GM18499 (cell line): ENCODE results near the gene ZSCAN10.

Source experiments
- ATAC-seq: cut with Tn5 transposase; IDR thresholded peaks from one replicate; pipeline ENCODE4 v1.9.1; 2021; ENCODE audit warnings: moderate number of reproducible peaks; ENCODE audit not compliant: insufficient read depth, unreplicated experiment

ZSCAN10 gene

DNA sequence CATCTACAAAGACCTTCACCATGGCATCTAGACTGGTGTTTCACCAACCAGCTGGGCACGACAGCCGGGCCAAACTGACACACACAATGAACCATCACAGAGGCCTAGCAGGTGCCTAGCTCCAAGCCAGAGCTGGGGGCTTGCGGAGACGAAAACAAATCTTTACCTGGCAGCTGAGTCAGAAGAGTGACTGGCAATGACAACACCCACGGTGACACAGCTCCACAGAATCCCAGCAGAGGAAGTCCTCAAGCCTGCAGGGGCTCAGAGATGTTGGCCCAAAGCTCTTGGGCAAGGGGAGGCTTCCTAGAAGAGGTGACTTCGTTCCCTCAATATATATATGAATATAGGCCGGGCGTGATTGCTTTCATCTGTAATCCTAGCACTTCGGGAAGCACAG lies 47.6 kb downstream of the ZSCAN10 start:
- no peak for ATAC-seq

DNA sequence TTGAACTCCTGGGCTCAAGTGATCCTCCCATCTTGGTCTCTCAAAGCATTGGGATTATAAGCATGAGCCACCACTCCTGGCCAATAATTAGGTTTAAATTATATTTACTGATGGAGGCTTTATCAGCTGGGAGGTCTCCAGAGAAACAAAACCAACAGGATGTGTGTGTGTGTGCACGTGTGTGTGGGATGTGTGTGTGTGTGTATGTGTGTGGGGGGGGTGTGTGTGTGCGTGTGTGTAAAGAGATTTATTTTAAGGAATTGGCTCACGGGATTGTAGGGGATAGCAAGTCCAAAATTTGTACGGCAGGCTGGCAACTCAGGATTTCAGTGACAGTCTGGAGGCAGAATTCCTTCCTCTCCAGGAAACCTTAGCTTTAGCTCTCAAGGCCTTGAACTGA lies 48.1 kb downstream of the ZSCAN10 start:
- ATAC-seq, result no peak

DNA sequence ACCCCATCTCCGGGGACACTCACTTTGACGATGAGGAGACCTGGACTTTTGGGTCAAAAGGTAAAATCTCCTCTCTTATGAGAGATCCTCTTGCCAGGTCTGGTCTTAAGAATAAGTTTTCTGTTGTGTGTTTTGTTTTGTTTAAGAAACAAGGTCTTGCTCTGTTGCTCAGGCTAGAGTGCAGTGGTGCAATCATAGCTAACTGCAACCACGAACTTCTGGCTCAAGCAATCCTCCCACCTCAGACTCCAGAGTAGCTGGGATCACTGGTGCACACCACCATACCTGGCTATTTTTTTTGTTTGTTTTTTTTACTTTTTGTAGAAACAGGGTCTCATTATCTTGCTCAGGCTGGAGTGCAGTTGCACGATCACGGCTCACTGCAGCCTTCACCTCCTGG lies 48.6 kb downstream of the ZSCAN10 start:
- ATAC-seq, result no peak

DNA sequence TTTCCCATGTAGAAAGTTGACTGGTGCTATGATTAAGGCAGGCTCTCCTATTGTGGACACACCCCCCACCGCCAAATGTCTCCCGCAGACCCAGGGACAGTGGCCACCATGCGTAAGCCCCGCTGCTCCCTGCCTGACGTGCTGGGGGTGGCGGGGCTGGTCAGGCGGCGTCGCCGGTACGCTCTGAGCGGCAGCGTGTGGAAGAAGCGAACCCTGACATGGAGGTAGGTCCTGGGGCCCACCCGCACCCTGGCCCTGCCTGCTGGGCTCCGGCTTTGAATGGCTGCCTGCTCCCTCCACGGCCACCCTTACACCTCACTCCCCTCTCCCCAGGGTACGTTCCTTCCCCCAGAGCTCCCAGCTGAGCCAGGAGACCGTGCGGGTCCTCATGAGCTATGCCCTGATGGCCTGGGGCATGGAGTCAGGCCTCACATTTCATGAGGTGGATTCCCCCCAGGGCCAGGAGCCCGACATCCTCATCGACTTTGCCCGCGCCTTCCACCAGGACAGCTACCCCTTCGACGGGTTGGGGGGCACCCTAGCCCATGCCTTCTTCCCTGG lies 49.1 kb downstream of the ZSCAN10 start:
- ATAC-seq, result no peak

DNA sequence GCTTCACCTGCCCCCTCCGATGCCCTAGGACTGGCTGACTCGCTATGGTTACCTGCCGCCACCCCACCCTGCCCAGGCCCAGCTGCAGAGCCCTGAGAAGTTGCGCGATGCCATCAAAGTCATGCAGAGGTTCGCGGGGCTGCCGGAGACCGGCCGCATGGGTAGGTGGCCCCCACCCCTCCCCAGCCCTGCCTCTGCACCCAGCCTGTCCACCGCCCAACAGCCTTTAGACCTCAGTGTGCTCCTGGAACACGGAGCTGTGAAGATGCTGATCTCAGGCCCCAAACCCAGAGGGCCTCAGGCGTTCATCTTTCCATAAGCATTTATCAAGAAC lies 51.7 kb downstream of the ZSCAN10 start:
- ATAC-seq, result no peak

DNA sequence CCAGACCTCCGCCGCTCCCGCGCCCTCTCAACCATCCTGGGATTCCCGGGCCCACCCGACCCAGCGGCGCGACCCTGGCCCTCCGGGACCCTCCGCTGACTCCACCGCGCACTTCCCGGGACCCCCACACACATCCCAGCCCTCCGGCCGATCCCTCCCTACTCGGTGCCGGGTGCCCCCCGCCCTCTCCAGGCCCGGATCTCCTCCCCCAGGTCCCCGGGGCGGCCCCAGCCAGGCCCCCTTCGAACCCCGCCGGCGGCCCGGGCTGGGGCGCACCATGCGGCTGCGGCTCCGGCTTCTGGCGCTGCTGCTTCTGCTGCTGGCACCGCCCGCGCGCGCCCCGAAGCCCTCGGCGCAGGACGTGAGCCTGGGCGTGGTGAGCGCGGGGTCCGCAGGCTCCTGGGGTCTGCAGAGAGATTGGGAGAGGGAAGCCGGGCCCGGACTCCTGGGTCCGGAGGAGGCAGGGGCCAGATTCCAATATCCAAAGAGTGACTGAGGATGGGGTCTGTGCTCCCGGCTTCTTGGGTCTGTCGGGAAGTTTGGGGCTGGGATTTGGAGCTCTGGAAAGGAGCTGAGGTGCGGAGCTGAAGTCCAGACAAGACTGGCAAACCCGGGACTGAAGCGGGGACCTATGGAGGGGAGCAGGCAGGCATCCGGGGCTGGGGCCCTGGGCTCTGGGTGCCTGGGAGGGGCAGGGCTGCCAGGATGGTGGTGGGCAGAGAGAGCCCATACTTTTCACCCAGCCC lies 52.3 kb downstream of the ZSCAN10 start:
- no peak for ATAC-seq

DNA sequence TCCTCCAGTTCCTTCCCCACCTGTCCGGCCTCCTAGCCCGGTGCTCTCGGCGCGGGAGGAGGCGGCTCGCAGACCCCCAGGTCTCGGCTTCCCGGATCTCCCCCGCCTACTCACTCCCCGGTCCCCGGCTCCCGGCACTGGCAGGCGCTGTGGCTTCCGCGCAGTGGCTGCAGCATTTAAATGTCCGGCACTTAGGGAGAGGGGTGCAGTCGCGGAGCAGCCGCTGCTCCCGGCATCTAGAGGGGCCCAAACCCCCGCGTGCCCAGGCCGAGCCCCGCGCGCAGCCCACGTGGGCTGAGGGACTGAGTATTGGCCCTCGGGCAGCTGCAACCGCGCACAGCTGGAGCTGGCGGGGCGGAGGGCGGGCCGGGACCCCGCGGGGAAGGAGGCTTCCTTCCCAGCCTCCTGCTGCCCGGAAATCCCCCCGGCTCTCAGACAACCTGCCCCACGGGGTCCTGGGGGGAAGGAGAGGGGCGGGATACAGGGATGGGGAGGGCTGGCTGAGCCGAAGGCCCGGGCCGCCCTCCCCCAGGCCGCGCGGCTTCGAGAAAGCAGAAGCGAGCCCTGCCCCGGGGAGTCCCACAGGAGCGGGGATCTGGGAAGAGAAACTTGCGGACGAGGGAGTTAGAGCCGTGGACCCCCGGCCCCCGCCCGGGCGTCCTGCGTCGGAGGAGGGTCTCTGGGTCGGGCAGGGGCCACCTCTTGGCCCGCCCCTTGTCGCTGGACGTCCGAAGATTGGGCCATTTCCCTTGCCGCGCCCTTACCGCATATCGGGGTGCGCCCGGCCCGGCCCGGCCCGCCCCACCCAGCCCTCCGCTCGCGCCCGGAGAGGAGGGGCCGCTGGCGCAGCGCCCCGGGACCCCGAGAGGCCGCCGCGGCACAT lies 53.1 kb downstream of the ZSCAN10 start, which contains the start of gene MMP25:
Gene MMP25 (plus strand): TSS at position 804 of the 883 bp plus-strand sequence. CDS start 357 bp downstream, outside the sequence.
- no peak for ATAC-seq

DNA sequence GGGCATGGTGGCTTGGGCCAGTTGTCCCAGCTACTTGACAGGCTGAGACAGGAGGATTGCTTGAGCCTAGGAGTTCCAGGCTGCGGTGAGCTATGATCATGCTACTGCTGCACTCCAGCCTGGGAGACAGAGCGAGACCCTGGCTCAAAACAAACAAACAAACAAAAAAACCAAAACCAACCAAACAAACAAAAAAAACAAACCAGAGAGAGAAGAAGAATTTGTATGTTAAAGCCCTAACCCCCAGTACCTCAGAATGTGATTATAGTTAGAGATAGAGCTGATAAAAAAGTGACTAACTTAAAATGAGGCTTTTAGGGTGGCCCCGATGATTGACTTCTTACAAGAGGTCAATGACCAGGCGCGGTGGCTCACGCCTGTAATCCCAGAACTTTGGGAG lies 54.4 kb downstream of the ZSCAN10 start:
- no peak for ATAC-seq

DNA sequence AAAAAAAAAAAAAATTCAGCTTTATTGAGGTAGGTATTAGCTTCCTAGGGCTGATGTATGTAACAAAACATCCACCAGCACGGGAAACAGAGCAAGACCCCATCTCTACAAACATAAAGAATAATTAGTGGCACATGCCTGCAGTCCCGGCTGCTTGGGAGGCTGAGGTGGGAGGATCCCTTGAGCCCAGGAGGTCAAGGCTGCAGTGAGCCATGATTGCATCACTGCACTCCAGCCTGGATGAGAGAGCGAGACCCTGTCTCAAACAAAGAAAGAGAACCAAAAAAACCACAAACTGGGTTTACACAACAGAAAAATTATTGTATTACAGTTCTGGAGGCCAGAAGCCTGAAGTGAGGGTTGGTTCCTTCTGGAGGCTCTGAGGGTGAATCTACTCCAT lies 56.7 kb downstream of the ZSCAN10 start:
- no peak for ATAC-seq

DNA sequence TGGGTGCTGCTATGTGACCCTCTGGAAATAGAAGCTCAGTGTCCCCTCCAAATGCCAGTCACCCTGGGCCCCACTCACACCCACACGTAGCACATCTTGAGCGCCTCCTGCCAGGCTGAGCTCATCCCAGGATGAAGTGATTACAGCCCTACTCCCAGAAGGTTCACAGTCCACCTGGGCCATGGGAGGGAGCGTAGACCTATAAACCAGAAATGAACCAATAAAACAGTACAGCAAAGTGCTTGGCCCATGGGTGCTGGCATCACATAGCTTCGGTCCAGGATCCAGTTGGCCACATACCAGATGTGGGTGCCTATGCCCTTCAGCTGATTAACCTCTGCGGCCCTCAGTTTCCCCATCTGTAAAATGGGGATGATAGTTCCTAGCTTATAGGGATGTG lies 60.2 kb downstream of the ZSCAN10 start:
- ATAC-seq, result no peak
